Upper lobe of left lung (tissue), 4 donors: ENCODE measurements around the gene INTS11.

ENCODE experiments used
- EP300 ChIP-seq, 4 donors: sonication (generic); formaldehyde crosslinking; IDR thresholded peaks; one replicate each; pipeline ENCODE4 v1.5.1; 2017; ENCODE audit warnings: antibody characterized with exemption in 4 of 4, control low read depth in 2 of 4
- POLR2A ChIP-seq, 4 donors: fragments of 450-650 bp; IDR thresholded peaks; one replicate each; pipeline ENCODE4 v1.5.1; 2016 to 2017; ENCODE audit warnings: antibody characterized with exemption in 4 of 4, mild to moderate bottlenecking in 2 of 4
- TF ChIP-seq, protein P1 (sequence below), 6 experiments: fragments of 450-650 bp in 4 of 6; fragments of 200-600 bp in 2 of 6; sonication (generic) in 2 of 6; IDR thresholded peaks; one replicate each; pipeline ENCODE4 v1.5.1; 2016 to 2019; ENCODE audit warnings: antibody characterized with exemption in 6 of 6

DNA sequence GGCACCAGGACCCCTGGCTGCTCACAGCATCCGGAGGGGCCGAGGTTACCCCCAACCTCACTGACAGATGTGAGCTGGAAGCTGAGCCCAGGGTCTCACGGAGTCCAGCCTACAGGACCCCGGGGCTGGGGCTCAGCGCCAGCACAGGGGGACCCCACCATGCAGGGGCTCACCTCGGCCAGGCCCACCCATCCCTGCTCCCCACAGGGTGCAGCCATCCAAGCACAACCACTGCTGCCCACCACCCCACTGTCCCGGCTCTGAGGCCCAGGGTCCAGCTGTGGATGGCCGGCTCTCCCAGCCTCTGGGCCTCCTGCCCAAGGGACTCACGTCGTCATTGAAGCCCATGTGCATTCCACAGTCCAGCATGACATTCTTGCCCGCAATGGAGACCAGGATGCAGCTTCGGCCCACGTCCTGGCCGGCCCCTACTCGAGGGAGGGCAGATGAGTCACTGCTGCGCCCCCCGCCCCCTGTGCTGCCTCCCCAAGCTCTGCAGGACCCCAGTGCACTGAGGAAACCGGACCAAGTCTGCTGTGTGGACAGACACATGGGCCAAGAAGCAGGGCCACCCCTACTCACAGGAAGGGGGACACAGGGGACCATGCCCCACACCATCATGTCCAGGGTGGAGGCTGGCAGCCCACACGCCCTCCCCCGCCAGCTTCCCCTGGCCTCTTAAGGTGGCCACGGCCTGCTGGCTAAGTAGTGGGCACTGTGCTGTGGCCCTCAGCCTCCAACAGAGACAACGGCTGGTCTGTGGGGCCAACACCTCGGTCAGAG, 3.6 kb downstream of the INTS11 start:
- TF ChIP-seq, protein P1, sequence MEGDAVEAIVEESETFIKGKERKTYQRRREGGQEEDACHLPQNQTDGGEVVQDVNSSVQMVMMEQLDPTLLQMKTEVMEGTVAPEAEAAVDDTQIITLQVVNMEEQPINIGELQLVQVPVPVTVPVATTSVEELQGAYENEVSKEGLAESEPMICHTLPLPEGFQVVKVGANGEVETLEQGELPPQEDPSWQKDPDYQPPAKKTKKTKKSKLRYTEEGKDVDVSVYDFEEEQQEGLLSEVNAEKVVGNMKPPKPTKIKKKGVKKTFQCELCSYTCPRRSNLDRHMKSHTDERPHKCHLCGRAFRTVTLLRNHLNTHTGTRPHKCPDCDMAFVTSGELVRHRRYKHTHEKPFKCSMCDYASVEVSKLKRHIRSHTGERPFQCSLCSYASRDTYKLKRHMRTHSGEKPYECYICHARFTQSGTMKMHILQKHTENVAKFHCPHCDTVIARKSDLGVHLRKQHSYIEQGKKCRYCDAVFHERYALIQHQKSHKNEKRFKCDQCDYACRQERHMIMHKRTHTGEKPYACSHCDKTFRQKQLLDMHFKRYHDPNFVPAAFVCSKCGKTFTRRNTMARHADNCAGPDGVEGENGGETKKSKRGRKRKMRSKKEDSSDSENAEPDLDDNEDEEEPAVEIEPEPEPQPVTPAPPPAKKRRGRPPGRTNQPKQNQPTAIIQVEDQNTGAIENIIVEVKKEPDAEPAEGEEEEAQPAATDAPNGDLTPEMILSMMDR (IDR thresholded peaks at IDR 0.05) = no peak
- TF ChIP-seq POLR2A (IDR thresholded peaks at IDR 0.05) (no peak), EP300 (IDR thresholded peaks at IDR 0.05) (no peak)
